Ascending aorta (tissue), 2 donors: Measurements from ENCODE around the gene COL6A1. TPM values are rescaled to one million over a fixed set of nuclear protein-coding genes. Genes with fewer than 3 reads are reported as not detected.

Experiments
- DNase-seq, 2 donors: peaks; one replicate each; pipeline ENCODE4 v3.0.0-alpha.2; 2019; ENCODE audit warnings: low spot score in 2 of 2
- H3K27ac ChIP-seq, 2 donors: fragments of 200-600 bp; sonication (generic); one replicate each; pipeline ENCODE4 v1.5.1; 2016 to 2017; ENCODE audit warnings: mild to moderate bottlenecking in 1 of 2
- H3K27me3 ChIP-seq: fragments of 200-600 bp; sonication (generic); one replicate; pipeline ENCODE4 v1.5.1; 2017
- H3K36me3 ChIP-seq, 2 donors: fragments of 200-600 bp; sonication (generic); one replicate each; pipeline ENCODE4 v1.5.1; 2016
- H3K4me1 ChIP-seq, 2 donors: fragments of 200-600 bp; sonication (generic); one replicate each; pipeline ENCODE4 v1.5.1; 2016 to 2017; ENCODE audit warnings: mild to moderate bottlenecking in 1 of 2
- H3K4me3 ChIP-seq, 2 donors: fragments of 200-600 bp; sonication (generic); one replicate each; pipeline ENCODE4 v1.5.1; 2016 to 2017; ENCODE audit warnings: mild to moderate bottlenecking in 1 of 2
- H3K9me3 ChIP-seq, 2 donors: fragments of 200-600 bp; sonication (generic); one replicate each; pipeline ENCODE4 v1.5.1; 2016
- intact Hi-C: fragments of 100-400 bp; cut with DNase I; formaldehyde crosslinking; loops from one replicate; pipeline ENCODE4 v1.15.1; 2023
- total RNA-seq: library from RNA; depleted of rRNA; stranded (reverse); fragments of >200 nt; gene quantifications from one replicate; pipeline ENCODE4 v1.1.0, GENCODE V29; 2016
- TF ChIP-seq, protein P1 (sequence below), 3 experiments: fragments of 200-600 bp in 2 of 3; fragments of 450-650 bp in 1 of 3; sonication (generic) in 2 of 3; IDR thresholded peaks; one replicate each; pipeline ENCODE4 v1.5.1; 2016 to 2019; ENCODE audit warnings: antibody characterized with exemption in 3 of 3, mild to moderate bottlenecking in 1 of 3, moderate library complexity in 1 of 3

The COL6A1 gene
- total RNA-seq, 1 donor from 2014 or later: 1,564 TPM

DNA sequence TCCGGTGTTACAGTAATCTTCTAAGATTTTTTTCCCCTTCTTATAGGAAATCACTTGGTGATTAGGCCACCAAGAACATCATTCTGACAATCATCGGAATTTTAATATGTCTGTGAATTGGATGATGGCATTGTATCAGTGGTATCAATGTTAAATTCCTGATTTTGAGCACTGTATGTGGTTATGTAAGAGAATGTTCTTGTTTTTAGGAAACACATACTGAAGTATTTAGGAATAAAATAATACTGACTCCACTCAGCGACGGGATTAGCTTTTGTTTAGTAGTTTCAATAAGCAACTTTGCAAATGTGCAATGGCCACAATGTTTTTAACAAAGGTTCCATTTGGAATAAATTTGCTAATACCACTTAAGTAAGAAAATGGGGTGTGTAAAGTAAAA, 30.6 kb downstream of the COL6A1 start:
- intact Hi-C loops: no loop called here
- no peak overlapping the region for H3K27ac ChIP-seq
- DNase-seq: no peak
- H3K36me3 ChIP-seq: no peaks in the 10 kb centered on the region
- H3K9me3 ChIP-seq: no peaks in the 10 kb centered on the region
- no peaks in the 10 kb centered on the region for H3K27me3 ChIP-seq
- no peaks in the 10 kb centered on the region for H3K4me1 ChIP-seq
- H3K4me3 ChIP-seq: no peak overlapping the region
- TF ChIP-seq, protein P1, sequence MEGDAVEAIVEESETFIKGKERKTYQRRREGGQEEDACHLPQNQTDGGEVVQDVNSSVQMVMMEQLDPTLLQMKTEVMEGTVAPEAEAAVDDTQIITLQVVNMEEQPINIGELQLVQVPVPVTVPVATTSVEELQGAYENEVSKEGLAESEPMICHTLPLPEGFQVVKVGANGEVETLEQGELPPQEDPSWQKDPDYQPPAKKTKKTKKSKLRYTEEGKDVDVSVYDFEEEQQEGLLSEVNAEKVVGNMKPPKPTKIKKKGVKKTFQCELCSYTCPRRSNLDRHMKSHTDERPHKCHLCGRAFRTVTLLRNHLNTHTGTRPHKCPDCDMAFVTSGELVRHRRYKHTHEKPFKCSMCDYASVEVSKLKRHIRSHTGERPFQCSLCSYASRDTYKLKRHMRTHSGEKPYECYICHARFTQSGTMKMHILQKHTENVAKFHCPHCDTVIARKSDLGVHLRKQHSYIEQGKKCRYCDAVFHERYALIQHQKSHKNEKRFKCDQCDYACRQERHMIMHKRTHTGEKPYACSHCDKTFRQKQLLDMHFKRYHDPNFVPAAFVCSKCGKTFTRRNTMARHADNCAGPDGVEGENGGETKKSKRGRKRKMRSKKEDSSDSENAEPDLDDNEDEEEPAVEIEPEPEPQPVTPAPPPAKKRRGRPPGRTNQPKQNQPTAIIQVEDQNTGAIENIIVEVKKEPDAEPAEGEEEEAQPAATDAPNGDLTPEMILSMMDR (IDR thresholded peaks at IDR 0.05): no peak

DNA sequence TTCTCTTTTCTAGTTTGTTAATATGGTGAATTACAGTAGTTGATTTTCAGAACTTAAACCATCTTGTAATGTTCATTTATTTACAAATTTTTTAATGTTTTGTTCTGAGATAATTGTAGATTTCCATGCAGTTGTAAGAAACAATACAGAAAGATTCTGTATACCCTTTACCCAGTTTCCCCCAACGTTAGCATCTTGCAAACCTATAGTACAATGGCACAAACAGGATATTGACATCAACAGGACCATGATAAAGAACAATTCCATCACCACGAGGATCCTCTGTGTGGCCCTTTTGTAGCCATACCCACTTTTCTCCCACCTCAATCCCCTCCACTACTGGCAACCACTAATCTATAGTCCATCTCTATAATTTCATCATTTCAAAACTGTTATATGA, 33.3 kb downstream of the COL6A1 start:
- H3K27me3 ChIP-seq: no peaks in the 10 kb centered on the region
- intact Hi-C loops: no loop called here
- H3K9me3 ChIP-seq: no peaks in the 10 kb centered on the region
- DNase-seq: no peak
- no peak overlapping the region for H3K27ac ChIP-seq
- TF ChIP-seq, protein P1 (IDR thresholded peaks at IDR 0.05): no peak
- H3K4me3 ChIP-seq: no peak overlapping the region
- H3K36me3 ChIP-seq: no peaks in the 10 kb centered on the region
- H3K4me1 ChIP-seq: no peaks in the 10 kb centered on the region

DNA sequence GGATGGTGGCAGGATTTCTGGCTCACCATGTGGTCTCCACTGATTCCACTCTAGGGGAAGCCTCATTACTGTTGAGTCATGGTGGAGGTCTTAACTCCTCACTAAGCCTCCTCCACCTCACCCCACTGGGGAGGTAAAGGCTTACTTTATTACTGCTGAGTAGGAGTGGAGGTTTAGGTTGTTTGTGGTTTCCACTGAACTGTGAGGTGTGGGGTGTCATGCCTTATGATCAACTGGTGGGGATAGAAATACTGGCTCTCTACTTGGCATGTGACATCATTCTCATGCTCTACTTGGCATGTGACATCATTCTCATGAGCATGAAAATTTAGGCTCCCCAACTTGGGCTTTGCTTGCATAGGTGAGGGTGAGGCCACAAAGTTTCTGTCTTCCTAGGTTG, 35.6 kb downstream of the COL6A1 start:
- DNase-seq: no peak
- intact Hi-C loops: no loop called here
- no peaks in the 10 kb centered on the region for H3K9me3 ChIP-seq

DNA sequence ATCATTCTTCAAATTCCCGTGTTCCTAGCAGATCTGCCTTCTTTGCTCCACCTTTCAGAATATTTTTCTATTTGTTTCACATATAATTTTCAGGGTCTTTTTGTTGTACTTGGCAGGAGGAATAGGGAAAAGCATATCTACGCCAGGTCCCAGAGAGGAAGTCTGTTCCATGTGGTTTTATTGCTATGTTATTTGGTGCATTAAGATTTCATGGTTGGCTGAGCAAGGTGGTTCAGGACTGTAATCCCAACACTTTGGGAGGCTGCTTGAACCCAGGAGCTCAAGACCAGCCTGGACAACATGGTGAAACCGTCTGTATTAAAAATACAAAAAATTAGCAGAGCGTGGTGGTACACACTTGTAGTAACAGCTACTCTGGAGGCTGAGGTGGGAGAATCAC, 36.1 kb downstream of the COL6A1 start:
- Histone ChIP-seq H3K36me3 (no peaks in the 10 kb centered on the region), H3K9me3 (no peaks in the 10 kb centered on the region), H3K27me3 (no peaks in the 10 kb centered on the region), H3K27ac (no peak overlapping the region), H3K4me3 (no peak overlapping the region), H3K4me1 (no peaks in the 10 kb centered on the region)
- intact Hi-C loops: no loop called here
- DNase-seq: no peak
- TF ChIP-seq, protein P1 (IDR thresholded peaks at IDR 0.05): no peak

More for the DNA sequence above, 35.6 kb downstream of the COL6A1 start:
- Histone ChIP-seq H3K27me3 (no peaks in the 10 kb centered on the region), H3K27ac (no peak overlapping the region), H3K4me3 (no peak overlapping the region), H3K4me1 (no peaks in the 10 kb centered on the region), H3K36me3 (no peaks in the 10 kb centered on the region)
- TF ChIP-seq, protein P1 (IDR thresholded peaks at IDR 0.05): no peak

DNA sequence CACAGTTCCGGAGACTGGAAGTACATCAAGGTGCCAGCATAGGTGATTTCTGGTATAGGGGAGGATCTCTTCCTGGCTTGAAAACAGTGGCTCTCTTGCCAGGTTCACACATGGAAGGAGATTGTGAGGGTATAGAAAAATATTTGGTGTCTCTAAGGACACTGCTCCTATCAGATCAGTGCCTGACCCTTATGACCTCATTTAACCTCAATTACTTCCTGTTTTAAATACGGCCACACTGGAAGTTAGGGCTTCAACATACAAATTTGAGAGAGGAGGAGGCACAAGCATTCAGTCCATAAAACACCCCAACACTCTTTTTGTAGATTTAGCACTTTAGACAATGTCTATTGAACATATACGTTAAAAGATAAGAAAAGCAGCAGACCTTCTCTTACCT, 37.0 kb downstream of the COL6A1 start:
- DNase-seq: no peak
- H3K27me3 ChIP-seq: no peaks in the 10 kb centered on the region
- no peak overlapping the region for H3K27ac ChIP-seq
- intact Hi-C loops: no loop called here
- TF ChIP-seq, protein P1 (IDR thresholded peaks at IDR 0.05): no peak
- H3K36me3 ChIP-seq: no peaks in the 10 kb centered on the region
- H3K9me3 ChIP-seq: no peaks in the 10 kb centered on the region
- no peak overlapping the region for H3K4me3 ChIP-seq
- H3K4me1 ChIP-seq: no peaks in the 10 kb centered on the region

DNA sequence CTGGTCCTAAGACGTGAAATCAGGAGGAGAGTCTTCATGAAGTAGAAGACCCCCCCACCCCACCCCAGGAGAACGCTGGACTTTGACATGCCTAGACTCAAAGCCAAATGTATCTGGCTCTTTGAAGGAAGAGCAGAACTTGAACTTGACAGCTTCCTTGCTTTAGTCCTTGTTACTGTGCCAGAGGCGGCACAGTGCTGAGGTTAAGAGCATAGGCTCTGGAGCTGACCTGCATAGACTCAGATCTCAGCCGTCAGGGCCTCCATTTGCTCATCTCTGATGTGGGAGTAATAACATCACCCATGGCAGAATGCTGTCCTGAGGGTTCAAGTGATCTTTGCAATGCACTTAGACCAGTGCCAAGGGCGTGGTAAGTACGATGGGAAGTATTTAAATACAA, 39.0 kb downstream of the COL6A1 start:
- no peaks in the 10 kb centered on the region for H3K9me3 ChIP-seq
- no peak overlapping the region for H3K27ac ChIP-seq
- no peaks in the 10 kb centered on the region for H3K36me3 ChIP-seq
- no peak for DNase-seq
- no peaks in the 10 kb centered on the region for H3K27me3 ChIP-seq
- no peak overlapping the region for H3K4me3 ChIP-seq
- no peaks in the 10 kb centered on the region for H3K4me1 ChIP-seq
- intact Hi-C loops: no loop called here
- TF ChIP-seq, protein P1 (IDR thresholded peaks at IDR 0.05): no peak
